K562 (cell line): ENCODE measurements around the gene VAMP8. TPM values are rescaled to one million over a fixed set of nuclear protein-coding genes. Genes with fewer than 3 reads are reported as not detected.

Experiments
- BDP1 ChIP-seq: IDR thresholded peaks from 3 replicates; pipeline ENCODE4 v1.6.1; 2011; ENCODE audit not compliant: insufficient read length, insufficient read depth
- ERF ChIP-seq: fragments of 450-650 bp; formaldehyde crosslinking; IDR thresholded peaks from 2 replicates; pipeline ENCODE4 v1.4.0; 2020; ENCODE audit warnings: mild to moderate bottlenecking, mixed read lengths
- FOXK2 ChIP-seq, 2 experiments: fragments of 450-650 bp; IDR thresholded peaks in 1 of 2; conservative IDR thresholded peaks in 1 of 2; 2 replicates each; pipeline ENCODE4 v1.6.1; 2016; ENCODE audit warnings: low read depth in 2 of 2, mild to moderate bottlenecking in 1 of 2
- GATAD2B ChIP-seq: fragments of 450-650 bp; IDR thresholded peaks from 2 replicates; pipeline ENCODE4 v1.6.1; 2017; ENCODE audit warnings: mild to moderate bottlenecking, borderline replicate concordance
- KAT2B ChIP-seq: IDR thresholded peaks from one replicate; pipeline ENCODE4 v1.6.1; 2012; ENCODE audit warnings: low read depth, mild to moderate bottlenecking, control low read depth, inconsistent platforms, low read length, moderate library complexity
- MYC ChIP-seq, 2 experiments: fragments of 250-450 bp in 1 of 2; sonication (Bioruptor Pico) in 1 of 2; IDR thresholded peaks; 2 replicates each; pipeline versions ENCODE4 v1.5.1 to v1.6.1; 2012 to 2021; ENCODE audit warnings: low read depth in 2 of 2, borderline replicate concordance in 1 of 2, improper control_type of control experiment in 1 of 2, low read length in 1 of 2, mild to moderate bottlenecking in 1 of 2, moderate library complexity in 1 of 2
- POLR2B ChIP-seq: fragments of 450-650 bp; IDR thresholded peaks from 2 replicates; pipeline ENCODE4 v1.6.1; 2018; ENCODE audit warnings: low read depth; ENCODE audit not compliant: partially characterized antibody
- TAF1 ChIP-seq: IDR thresholded peaks from 2 replicates; pipeline ENCODE4 v1.6.1; 2011; ENCODE audit warnings: mild to moderate bottlenecking, low read length, moderate library complexity; ENCODE audit not compliant: insufficient read depth, control insufficient read depth, severe bottlenecking; ENCODE audit errors: extremely low read depth
- ZC3H11A ChIP-seq: IDR thresholded peaks from 2 replicates; pipeline ENCODE4 v1.6.1; 2012; ENCODE audit warnings: low read depth, low read length, improper control_type of control experiment
- ZKSCAN8 ChIP-seq: fragments of 200-800 bp; sonication (Bioruptor generic); IDR thresholded peaks from 2 replicates; pipeline ENCODE4 v1.6.1; 2016; ENCODE audit warnings: missing genetic modification characterization, missing compliant biosample characterization
- polyA plus RNA-seq, 8 experiments: library from polyadenylated mRNA; depleted of rRNA in 4 of 8; stranded (reverse) in 5 of 8; unstranded in 3 of 8; fragments of >200 nt; fragmentation: Nextera tagmentation in 2 of 8; fragmentation: Illumina TruSeq in 1 of 8; extraction: Ambion mirVana in 2 of 8; extraction: Trizol in 1 of 8; gene quantifications; 2 replicates each; pipeline versions ENCODE4 v1.2.1 to v1.2.3, GENCODE V29; 2011 to 2014; ENCODE audit warnings: inconsistent platforms in 1 of 8, missing spikeins in 1 of 8
- total RNA-seq, 7 experiments: library from RNA; depleted of rRNA in 6 of 7; stranded (reverse); fragments of >200 nt in 6 of 7; fragmentation: Illumina TruSeq in 2 of 7; extraction: Trizol in 2 of 7; gene quantifications; 2 replicates each; pipeline versions ENCODE4 v1.2.1 to v1.2.3, GENCODE V29; 2011 to 2021; ENCODE audit warnings: low replicate concordance in 1 of 7
- TF ChIP-seq, protein P1 (sequence below), 2 experiments: fragments of 450-650 bp in 1 of 2; sonication (generic) in 1 of 2; formaldehyde crosslinking in 1 of 2; IDR thresholded peaks; 2 replicates each; pipeline versions ENCODE4 v1.7.1 to v1.9.0; 2016 to 2022; ENCODE audit warnings: inconsistent platforms in 1 of 2, mild to moderate bottlenecking in 1 of 2, missing genetic modification reagents in 1 of 2
- TF ChIP-seq, protein P2 (sequence below): sonication (generic); formaldehyde crosslinking; IDR thresholded peaks from 2 replicates; pipeline ENCODE4 v1.8.1; 2023; ENCODE audit warnings: missing genetic modification reagents, mild to moderate bottlenecking, borderline replicate concordance

VAMP8 gene
- total and polyA plus RNA-seq, 9 of the 15 experiments (the other 6 are each of a cell fraction or from before 2014, with no cell fraction given) = 107 to 571 (median 248) TPM

DNA sequence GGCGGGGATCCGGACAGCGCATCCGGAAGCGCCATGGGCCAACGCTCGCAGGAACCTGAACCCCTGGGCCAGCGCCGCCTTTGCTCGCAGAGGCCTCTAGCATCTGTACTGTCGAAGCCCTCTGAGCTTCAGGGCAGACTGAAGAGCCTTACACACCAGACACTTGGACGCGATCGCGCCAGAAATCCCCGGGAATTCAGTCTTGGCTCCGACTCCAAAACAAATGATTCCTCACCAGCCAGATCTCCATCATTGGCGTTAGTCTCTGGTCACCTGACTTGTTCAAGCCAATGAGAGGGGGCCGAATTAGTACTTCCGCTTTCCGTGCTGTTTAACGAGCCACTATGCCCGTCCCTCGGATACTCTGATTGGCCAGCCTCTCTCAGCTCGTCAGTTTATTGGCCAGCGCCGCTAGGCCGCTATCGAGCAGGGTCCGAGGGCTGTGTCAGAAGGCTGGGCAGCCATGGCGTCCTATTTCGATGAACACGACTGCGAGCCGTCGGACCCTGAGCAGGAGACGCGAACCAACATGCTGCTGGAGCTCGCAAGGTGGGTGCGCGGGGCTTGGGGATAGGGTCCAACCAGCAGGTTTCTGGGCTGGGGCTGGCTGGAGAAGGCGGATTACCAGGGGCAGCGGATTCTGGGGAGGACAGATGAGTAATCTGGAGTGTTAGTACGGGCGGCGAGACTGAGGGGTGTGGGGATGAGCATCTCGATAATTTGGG, 18.1 kb downstream of the VAMP8 start, which contains the start of gene RNF181 (continued):
- TF ChIP-seq, protein P1, sequence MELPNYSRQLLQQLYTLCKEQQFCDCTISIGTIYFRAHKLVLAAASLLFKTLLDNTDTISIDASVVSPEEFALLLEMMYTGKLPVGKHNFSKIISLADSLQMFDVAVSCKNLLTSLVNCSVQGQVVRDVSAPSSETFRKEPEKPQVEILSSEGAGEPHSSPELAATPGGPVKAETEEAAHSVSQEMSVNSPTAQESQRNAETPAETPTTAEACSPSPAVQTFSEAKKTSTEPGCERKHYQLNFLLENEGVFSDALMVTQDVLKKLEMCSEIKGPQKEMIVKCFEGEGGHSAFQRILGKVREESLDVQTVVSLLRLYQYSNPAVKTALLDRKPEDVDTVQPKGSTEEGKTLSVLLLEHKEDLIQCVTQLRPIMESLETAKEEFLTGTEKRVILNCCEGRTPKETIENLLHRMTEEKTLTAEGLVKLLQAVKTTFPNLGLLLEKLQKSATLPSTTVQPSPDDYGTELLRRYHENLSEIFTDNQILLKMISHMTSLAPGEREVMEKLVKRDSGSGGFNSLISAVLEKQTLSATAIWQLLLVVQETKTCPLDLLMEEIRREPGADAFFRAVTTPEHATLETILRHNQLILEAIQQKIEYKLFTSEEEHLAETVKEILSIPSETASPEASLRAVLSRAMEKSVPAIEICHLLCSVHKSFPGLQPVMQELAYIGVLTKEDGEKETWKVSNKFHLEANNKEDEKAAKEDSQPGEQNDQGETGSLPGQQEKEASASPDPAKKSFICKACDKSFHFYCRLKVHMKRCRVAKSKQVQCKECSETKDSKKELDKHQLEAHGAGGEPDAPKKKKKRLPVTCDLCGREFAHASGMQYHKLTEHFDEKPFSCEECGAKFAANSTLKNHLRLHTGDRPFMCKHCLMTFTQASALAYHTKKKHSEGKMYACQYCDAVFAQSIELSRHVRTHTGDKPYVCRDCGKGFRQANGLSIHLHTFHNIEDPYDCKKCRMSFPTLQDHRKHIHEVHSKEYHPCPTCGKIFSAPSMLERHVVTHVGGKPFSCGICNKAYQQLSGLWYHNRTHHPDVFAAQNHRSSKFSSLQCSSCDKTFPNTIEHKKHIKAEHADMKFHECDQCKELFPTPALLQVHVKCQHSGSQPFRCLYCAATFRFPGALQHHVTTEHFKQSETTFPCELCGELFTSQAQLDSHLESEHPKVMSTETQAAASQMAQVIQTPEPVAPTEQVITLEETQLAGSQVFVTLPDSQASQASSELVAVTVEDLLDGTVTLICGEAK (IDR thresholded peaks at IDR 0.05) = peak; percentile 31; the same call in 1 of the 2 replicates
- TF ChIP-seq, protein P1 (CRISPR knock-in tag; IDR thresholded peaks at IDR 0.05) = no peak
- no peak for TF ChIP-seq BDP1
- TF ChIP-seq, protein P2, sequence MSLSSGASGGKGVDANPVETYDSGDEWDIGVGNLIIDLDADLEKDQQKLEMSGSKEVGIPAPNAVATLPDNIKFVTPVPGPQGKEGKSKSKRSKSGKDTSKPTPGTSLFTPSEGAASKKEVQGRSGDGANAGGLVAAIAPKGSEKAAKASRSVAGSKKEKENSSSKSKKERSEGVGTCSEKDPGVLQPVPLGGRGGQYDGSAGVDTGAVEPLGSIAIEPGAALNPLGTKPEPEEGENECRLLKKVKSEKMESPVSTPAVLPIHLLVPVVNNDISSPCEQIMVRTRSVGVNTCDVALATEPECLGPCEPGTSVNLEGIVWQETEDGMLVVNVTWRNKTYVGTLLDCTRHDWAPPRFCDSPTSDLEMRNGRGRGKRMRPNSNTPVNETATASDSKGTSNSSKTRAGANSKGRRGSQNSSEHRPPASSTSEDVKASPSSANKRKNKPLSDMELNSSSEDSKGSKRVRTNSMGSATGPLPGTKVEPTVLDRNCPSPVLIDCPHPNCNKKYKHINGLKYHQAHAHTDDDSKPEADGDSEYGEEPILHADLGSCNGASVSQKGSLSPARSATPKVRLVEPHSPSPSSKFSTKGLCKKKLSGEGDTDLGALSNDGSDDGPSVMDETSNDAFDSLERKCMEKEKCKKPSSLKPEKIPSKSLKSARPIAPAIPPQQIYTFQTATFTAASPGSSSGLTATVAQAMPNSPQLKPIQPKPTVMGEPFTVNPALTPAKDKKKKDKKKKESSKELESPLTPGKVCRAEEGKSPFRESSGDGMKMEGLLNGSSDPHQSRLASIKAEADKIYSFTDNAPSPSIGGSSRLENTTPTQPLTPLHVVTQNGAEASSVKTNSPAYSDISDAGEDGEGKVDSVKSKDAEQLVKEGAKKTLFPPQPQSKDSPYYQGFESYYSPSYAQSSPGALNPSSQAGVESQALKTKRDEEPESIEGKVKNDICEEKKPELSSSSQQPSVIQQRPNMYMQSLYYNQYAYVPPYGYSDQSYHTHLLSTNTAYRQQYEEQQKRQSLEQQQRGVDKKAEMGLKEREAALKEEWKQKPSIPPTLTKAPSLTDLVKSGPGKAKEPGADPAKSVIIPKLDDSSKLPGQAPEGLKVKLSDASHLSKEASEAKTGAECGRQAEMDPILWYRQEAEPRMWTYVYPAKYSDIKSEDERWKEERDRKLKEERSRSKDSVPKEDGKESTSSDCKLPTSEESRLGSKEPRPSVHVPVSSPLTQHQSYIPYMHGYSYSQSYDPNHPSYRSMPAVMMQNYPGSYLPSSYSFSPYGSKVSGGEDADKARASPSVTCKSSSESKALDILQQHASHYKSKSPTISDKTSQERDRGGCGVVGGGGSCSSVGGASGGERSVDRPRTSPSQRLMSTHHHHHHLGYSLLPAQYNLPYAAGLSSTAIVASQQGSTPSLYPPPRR (CRISPR knock-in tag) = no peak
- TF ChIP-seq GATAD2B = no peak
- TF ChIP-seq TAF1 = peak; percentile 76
- 0 out of 2 replicates have a peak, but pooled peaks have one; percentile 65 for TF ChIP-seq ERF (CRISPR knock-in tag)
- peak; percentile 36 to 67; a peak in 1 of 4 replicates for TF ChIP-seq FOXK2 (conservative IDR thresholded peaks at IDR 0.05 in 1 of 2, IDR thresholded peaks at IDR 0.05 in 1 of 2; ENCODE audit: low read depth in 2 of 2)
- TF ChIP-seq ZKSCAN8 = no peak
- no peak for TF ChIP-seq KAT2B
- peak; percentile 86 for TF ChIP-seq POLR2B
- no peak for TF ChIP-seq ZC3H11A
- TF ChIP-seq MYC (IDR thresholded peaks at IDR 0.05; ENCODE audit: low read depth, low read length) = peak; percentile 53
- TF ChIP-seq MYC (CRISPR knock-in tag; IDR thresholded peaks at IDR 0.05; ENCODE audit: borderline replicate concordance, low read depth) = peak; percentile 24; the same call in 1 of the 2 replicates
